ENCODE results near the gene MEG3. TPM values are rescaled to one million over a fixed set of nuclear protein-coding genes. Genes with fewer than 3 reads are reported as not detected.

MEG3 gene
- total RNA-seq, 4 donors from 2014 or later: 1.2 to 18.9 (median 3.5) TPM

GRCh38 chr14:100806386-100806785 is 19.5 kb upstream of the MEG3 start:
- TF ChIP-seq CTCF (IDR thresholded peaks at IDR 0.05): no peak
- no peak for TF ChIP-seq POLR2A (IDR thresholded peaks at IDR 0.05)
- Histone ChIP-seq H3K36me3 (no peaks in the 10 kb centered on the region), H3K27ac (no peak overlapping the region), H3K4me3 (no peak overlapping the region), H3K4me1 (no peaks in the 10 kb centered on the region), H3K27me3 (peaks cover 0 to 51% (median 0%) of the 10 kb centered on the region in 4 donors), H3K9me3 (peaks cover 0 to 27% (median 0%) of the 10 kb centered on the region in 3 donors)
- no peak for DNase-seq
- WGBS, 2 donors: 63 to 79% methylated on average over 2 to 6 of the region's 9 CpGs
- intact Hi-C loops (cut with DNase I): no loop called here

GRCh38 chr14:100807496-100807895 is 18.4 kb upstream of the MEG3 start:
- TF ChIP-seq POLR2A (IDR thresholded peaks at IDR 0.05) (no peak), CTCF (IDR thresholded peaks at IDR 0.05) (no peak)
- H3K4me3 ChIP-seq: no peak overlapping the region

GRCh38 chr14:100807979-100808734 is 17.8 kb upstream of the MEG3 start:
- H3K4me3 ChIP-seq: no peak overlapping the region
- intact Hi-C loops (cut with DNase I): no loop called here
- 83 to 84% methylated on average over 13 of the region's 16 CpGs for WGBS, 2 donors
- H3K4me1 ChIP-seq: no peaks in the 10 kb centered on the region
- H3K27ac ChIP-seq: no peak overlapping the region
- H3K36me3 ChIP-seq: no peaks in the 10 kb centered on the region
- H3K27me3 ChIP-seq: peaks cover 0 to 62% (median 0%) of the 10 kb centered on the region in 4 donors
- peaks cover 0 to 31% (median 0%) of the 10 kb centered on the region in 3 donors for H3K9me3 ChIP-seq
- TF ChIP-seq CTCF (IDR thresholded peaks at IDR 0.05) (no peak), POLR2A (IDR thresholded peaks at IDR 0.05) (no peak)
- no peak for DNase-seq

More at GRCh38 chr14:100807496-100807895, 18.4 kb upstream of the MEG3 start:
- peaks cover 0 to 61% (median 0%) of the 10 kb centered on the region in 4 donors for H3K27me3 ChIP-seq
- H3K27ac ChIP-seq: no peak overlapping the region
- 87 to 90% methylated on average over 5 to 8 of the region's 14 CpGs for WGBS, 2 donors
- H3K4me1 ChIP-seq: no peaks in the 10 kb centered on the region
- H3K36me3 ChIP-seq: no peaks in the 10 kb centered on the region
- intact Hi-C loops (cut with DNase I): no loop called here
- no peak for DNase-seq
- H3K9me3 ChIP-seq: peaks cover 0 to 31% (median 0%) of the 10 kb centered on the region in 3 donors

- TF ChIP-seq CTCF (IDR thresholded peaks at IDR 0.05) (no peak), POLR2A (IDR thresholded peaks at IDR 0.05) (no peak)
- intact Hi-C loops (cut with DNase I): no loop called here
- Histone ChIP-seq H3K4me1 (no peaks in the 10 kb centered on the region), H3K27me3 (peaks cover 0 to 77% (median 0%) of the 10 kb centered on the region in 4 donors), H3K4me3 (no peak overlapping the region), H3K27ac (no peak overlapping the region), H3K36me3 (no peaks in the 10 kb centered on the region), H3K9me3 (peaks cover 0 to 31% (median 0%) of the 10 kb centered on the region in 3 donors)
- 71 to 75% methylated on average over 3 to 7 of the region's 7 CpGs for WGBS, 2 donors
- DNase-seq: no peak
Observed at GRCh38 chr14:100810435-100810834, 15.5 kb upstream of the MEG3 start.

- intact Hi-C loops (cut with DNase I): no loop called here
- 65 to 85% methylated on average over 11 to 16 of the region's 21 CpGs for WGBS, 2 donors
- no peaks in the 10 kb centered on the region for H3K36me3 ChIP-seq
- H3K4me1 ChIP-seq: no peaks in the 10 kb centered on the region
- H3K27me3 ChIP-seq: peaks cover 0 to 73% (median 0%) of the 10 kb centered on the region in 4 donors
- H3K27ac ChIP-seq: no peak overlapping the region
- TF ChIP-seq CTCF (IDR thresholded peaks at IDR 0.05): no peak
- no peak for DNase-seq
- peaks cover 0 to 31% (median 0%) of the 10 kb centered on the region in 3 donors for H3K9me3 ChIP-seq
- H3K4me3 ChIP-seq: no peak overlapping the region
Observed at GRCh38 chr14:100810861-100811461, 15.0 kb upstream of the MEG3 start.

Data from esophagus squamous epithelium (tissue), 5 donors.